HepG2 (cell line): ENCODE measurements around the gene RINL. TPM values are rescaled to one million over a fixed set of nuclear protein-coding genes. Genes with fewer than 3 reads are reported as not detected.

Experiments used
- AGO2 ChIP-seq: fragments of 200-400 bp; formaldehyde crosslinking; optimal IDR thresholded peaks from 2 replicates; pipeline ENCODE3; 2017; ENCODE audit warnings: mild to moderate bottlenecking, low read depth, low read length, moderate library complexity
- CTCF ChIP-seq: sonication (generic); formaldehyde crosslinking; IDR thresholded peaks from 2 replicates; pipeline ENCODE4 v1.5.0; 2020; ENCODE audit warnings: mild to moderate bottlenecking, missing genetic modification reagents, moderate library complexity
- FOSL2 ChIP-seq: sonication (generic); formaldehyde crosslinking; IDR thresholded peaks from 2 replicates; pipeline ENCODE4 v1.4.0; 2020; ENCODE audit warnings: missing genetic modification reagents
- FOXO4 ChIP-seq: sonication (generic); formaldehyde crosslinking; conservative IDR thresholded peaks from 2 replicates; pipeline ENCODE4 v1.8.1; 2023; ENCODE audit warnings: missing genetic modification reagents
- HMGXB3 ChIP-seq: sonication (generic); formaldehyde crosslinking; IDR thresholded peaks from 2 replicates; pipeline ENCODE4 v1.4.0; 2020; ENCODE audit warnings: missing genetic modification reagents, borderline replicate concordance
- HOXD1 ChIP-seq: sonication (generic); formaldehyde crosslinking; IDR thresholded peaks from 2 replicates; pipeline ENCODE4 v1.5.0; 2020; ENCODE audit warnings: missing genetic modification reagents
- LCORL ChIP-seq, 2 experiments: fragments of 450-650 bp in 1 of 2; sonication (generic) in 1 of 2; formaldehyde crosslinking in 1 of 2; IDR thresholded peaks; 2 replicates each; pipeline versions ENCODE4 v1.5.0 to v1.6.1; 2017 to 2020; ENCODE audit warnings: antibody characterized with exemption in 1 of 2, missing genetic modification reagents in 1 of 2
- MXD4 ChIP-seq: IDR thresholded peaks from 2 replicates; pipeline ENCODE4 v1.6.1; 2016; ENCODE audit warnings: mild to moderate bottlenecking, missing biosample characterization, missing genetic modification reagents
- NR2F6 ChIP-seq, 2 experiments: IDR thresholded peaks; 2 replicates each; pipeline ENCODE4 v1.6.1; 2016; ENCODE audit warnings: antibody characterized with exemption in 1 of 2, mild to moderate bottlenecking in 1 of 2
- SYNCRIP ChIP-seq: fragments of 200-400 bp; formaldehyde crosslinking; IDR thresholded peaks from 2 replicates; pipeline ENCODE4 v1.6.1; 2018; ENCODE audit warnings: mild to moderate bottlenecking, low read depth, low read length; ENCODE audit not compliant: insufficient read depth
- ZNF232 ChIP-seq: sonication (generic); formaldehyde crosslinking; IDR thresholded peaks from 2 replicates; pipeline ENCODE4 v1.4.0; 2020; ENCODE audit warnings: missing genetic modification reagents, borderline replicate concordance
- ZNF552 ChIP-seq: sonication (generic); formaldehyde crosslinking; IDR thresholded peaks from 2 replicates; pipeline ENCODE4 v1.9.0; 2022; ENCODE audit warnings: missing genetic modification reagents, mild to moderate bottlenecking, borderline replicate concordance
- ZNF782 ChIP-seq: sonication (generic); formaldehyde crosslinking; IDR thresholded peaks from 2 replicates; pipeline ENCODE4 v1.4.0; 2020; ENCODE audit warnings: missing genetic modification reagents, mild to moderate bottlenecking, borderline replicate concordance
- polyA plus RNA-seq, 8 experiments: library from polyadenylated mRNA; depleted of rRNA in 3 of 8; stranded (reverse) in 7 of 8; unstranded in 1 of 8; fragments of >200 nt; fragmentation: Illumina TruSeq in 4 of 8; extraction: Trizol in 4 of 8; gene quantifications; 2 replicates each; pipeline versions ENCODE4 v1.2.1 to v1.2.3, GENCODE V29; 2011 to 2016; ENCODE audit warnings: low read depth in 4 of 8, missing spikeins in 1 of 8, mixed read lengths in 1 of 8; ENCODE audit not compliant: insufficient read depth in 1 of 8
- total RNA-seq, 5 experiments: library from RNA; depleted of rRNA; stranded (reverse); fragments of >200 nt; fragmentation: Illumina TruSeq; extraction: Trizol; gene quantifications; 2 replicates each; pipeline ENCODE4 v1.2.3, GENCODE V29; 2016; ENCODE audit warnings: low read depth in 1 of 5

RINL gene
- total and polyA plus RNA-seq, 2 of the 13 experiments (the other 11 are each of a cell fraction or from before 2014, with no cell fraction given), result 11.4 to 18.0 TPM

GRCh38 chr19:38878575-38879399 lies 712 bp upstream of the RINL start (continued):
- TF ChIP-seq CTCF (CRISPR knock-in tag), result 0 out of 2 replicates have a peak, but pooled peaks have one; percentile 18
- TF ChIP-seq MXD4 (CRISPR knock-in tag), result no peak
- TF ChIP-seq FOXO4 (CRISPR knock-in tag), result 0 out of 2 replicates have a peak, but pooled peaks have one; percentile 39
- TF ChIP-seq NR2F6 (IDR thresholded peaks at IDR 0.05), result peak; percentile 73
- peak; percentile 42; the same call in 1 of the 2 replicates for TF ChIP-seq NR2F6 (CRISPR knock-in tag; IDR thresholded peaks at IDR 0.05)
- 0 out of 2 replicates have a peak, but pooled peaks have one; percentile 2 for TF ChIP-seq ZNF552 (CRISPR knock-in tag)
- no peak for TF ChIP-seq FOSL2 (CRISPR knock-in tag)
- TF ChIP-seq ZNF232 (CRISPR knock-in tag), result 0 out of 2 replicates have a peak, but pooled peaks have one; percentile 30
- TF ChIP-seq LCORL (IDR thresholded peaks at IDR 0.05), result no peak
- TF ChIP-seq LCORL (CRISPR knock-in tag; IDR thresholded peaks at IDR 0.05), result 0 out of 2 replicates have a peak, but pooled peaks have one; percentile 38
- no peak for TF ChIP-seq SYNCRIP
- no peak for TF ChIP-seq HOXD1 (CRISPR knock-in tag)
- no peak for TF ChIP-seq ZNF782
- TF ChIP-seq HMGXB3, result no peak
- peak; percentile 26 for TF ChIP-seq AGO2
